GM12872 (cell line): Measurements from ENCODE around the gene MFAP4.

Experiments used
- CTCF ChIP-seq: IDR thresholded peaks from 3 replicates; pipeline ENCODE4 v1.5.1; 2011; ENCODE audit warnings: low read depth, mild to moderate bottlenecking, low read length, moderate library complexity; ENCODE audit not compliant: insufficient read depth

MFAP4 gene

GRCh38 chr17:19414396-19415280 is 27.6 kb upstream of the MFAP4 start:
- TF ChIP-seq CTCF, result no peak

GRCh38 chr17:19413761-19414160 is 26.8 kb upstream of the MFAP4 start:
- TF ChIP-seq CTCF, result no peak

DNA sequence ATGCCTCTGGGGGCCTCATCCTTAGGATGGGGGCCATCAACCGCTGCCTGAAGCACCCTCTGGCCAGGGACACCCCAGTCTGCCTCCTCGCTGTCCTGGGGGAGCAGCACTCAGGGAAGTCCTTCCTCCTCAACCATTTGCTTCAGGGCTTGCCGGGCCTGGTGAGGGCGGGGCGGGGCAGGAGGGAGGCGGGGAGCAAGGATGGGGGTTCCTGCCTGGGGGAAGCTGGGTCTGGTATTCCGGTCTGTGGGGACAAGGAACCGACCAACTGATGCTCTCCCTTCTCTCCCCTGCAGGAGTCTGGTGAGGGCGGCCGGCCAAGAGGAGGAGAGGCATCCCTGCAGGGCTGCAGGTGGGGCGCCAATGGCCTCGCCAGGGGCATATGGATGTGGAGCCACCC is 26.0 kb upstream of the MFAP4 start:
- no peak for TF ChIP-seq CTCF

DNA sequence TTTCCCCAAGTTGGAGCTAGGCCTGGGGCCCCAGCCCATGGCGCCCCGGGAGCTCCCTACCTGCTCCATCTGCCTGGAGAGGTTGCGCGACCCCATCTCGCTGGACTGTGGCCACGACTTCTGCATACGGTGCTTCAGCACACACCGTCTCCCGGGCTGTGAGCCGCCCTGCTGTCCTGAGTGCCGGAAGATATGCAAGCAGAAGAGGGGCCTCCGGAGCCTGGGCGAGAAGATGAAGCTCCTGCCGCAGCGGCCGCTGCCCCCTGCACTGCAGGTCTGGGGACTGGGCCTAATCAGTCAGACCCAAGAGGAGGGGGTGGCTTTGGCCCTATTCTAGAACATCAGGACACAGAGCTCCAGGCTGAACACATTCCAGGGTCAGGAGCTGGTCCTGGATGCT is 25.5 kb upstream of the MFAP4 start:
- no peak for TF ChIP-seq CTCF

- no peak for TF ChIP-seq CTCF
Measured at GRCh38 chr17:19411631-19412030, 24.6 kb upstream of the MFAP4 start.

- no peak for TF ChIP-seq CTCF
Measured at GRCh38 chr17:19410875-19411620, 24.1 kb upstream of the MFAP4 start, which contains the start of gene RNF112. Gene RNF112 (plus strand): TSS chr17:19411232. CDS start chr17:19411409, 177 bp downstream.

GRCh38 chr17:19410091-19410490 is 23.1 kb upstream of the MFAP4 start:
- TF ChIP-seq CTCF, result no peak
